Ishikawa (cell line): ENCODE results near the gene LUZP2.

Experiments used
- CEBPB ChIP-seq: IDR thresholded peaks from 2 replicates; pipeline ENCODE4 v1.6.1; 2012
- CREB1 ChIP-seq: IDR thresholded peaks from 2 replicates; pipeline ENCODE4 v1.6.1; 2012; ENCODE audit warnings: low read depth
- EGR1 ChIP-seq: IDR thresholded peaks from 2 replicates; pipeline ENCODE4 v1.6.1; 2012
- EP300 ChIP-seq: IDR thresholded peaks from 2 replicates; pipeline ENCODE4 v1.6.1; 2012; ENCODE audit warnings: borderline replicate concordance
- FOXM1 ChIP-seq: IDR thresholded peaks from 2 replicates; pipeline ENCODE4 v1.6.1; 2012; ENCODE audit warnings: low read depth, borderline replicate concordance
- NFIC ChIP-seq: IDR thresholded peaks from 2 replicates; pipeline ENCODE4 v1.6.1; 2012
- RAD21 ChIP-seq: IDR thresholded peaks from 2 replicates; pipeline ENCODE4 v1.6.1; 2012; ENCODE audit warnings: low read depth
- TAF1 ChIP-seq: IDR thresholded peaks from 2 replicates; pipeline ENCODE4 v1.6.1; 2012; ENCODE audit warnings: low read depth, mild to moderate bottlenecking
- TCF12 ChIP-seq: IDR thresholded peaks from 2 replicates; pipeline ENCODE4 v1.6.1; 2012; ENCODE audit warnings: low read depth
- TEAD4 ChIP-seq: IDR thresholded peaks from 2 replicates; pipeline ENCODE4 v1.6.1; 2012
- YY1 ChIP-seq: IDR thresholded peaks from 2 replicates; pipeline ENCODE4 v1.6.1; 2012; ENCODE audit warnings: low read depth
- ZBTB7A ChIP-seq: IDR thresholded peaks from 2 replicates; pipeline ENCODE4 v1.6.1; 2012; ENCODE audit warnings: low read depth
- TF ChIP-seq, protein P1 (sequence below): IDR thresholded peaks from 2 replicates; pipeline ENCODE4 v1.6.1; 2012; ENCODE audit warnings: low read depth, mild to moderate bottlenecking
- TF ChIP-seq, protein P2 (sequence below): IDR thresholded peaks from 2 replicates; pipeline ENCODE4 v1.6.1; 2012
- TF ChIP-seq, protein P3 (sequence below): IDR thresholded peaks from 2 replicates; pipeline ENCODE4 v1.6.1; 2012

LUZP2 gene

GRCh38 chr11:24963852-24964251, 467.0 kb downstream of the LUZP2 start:
- TF ChIP-seq CREB1 (no peak), RAD21 (no peak), TAF1 (no peak)
- TF ChIP-seq, protein P1, sequence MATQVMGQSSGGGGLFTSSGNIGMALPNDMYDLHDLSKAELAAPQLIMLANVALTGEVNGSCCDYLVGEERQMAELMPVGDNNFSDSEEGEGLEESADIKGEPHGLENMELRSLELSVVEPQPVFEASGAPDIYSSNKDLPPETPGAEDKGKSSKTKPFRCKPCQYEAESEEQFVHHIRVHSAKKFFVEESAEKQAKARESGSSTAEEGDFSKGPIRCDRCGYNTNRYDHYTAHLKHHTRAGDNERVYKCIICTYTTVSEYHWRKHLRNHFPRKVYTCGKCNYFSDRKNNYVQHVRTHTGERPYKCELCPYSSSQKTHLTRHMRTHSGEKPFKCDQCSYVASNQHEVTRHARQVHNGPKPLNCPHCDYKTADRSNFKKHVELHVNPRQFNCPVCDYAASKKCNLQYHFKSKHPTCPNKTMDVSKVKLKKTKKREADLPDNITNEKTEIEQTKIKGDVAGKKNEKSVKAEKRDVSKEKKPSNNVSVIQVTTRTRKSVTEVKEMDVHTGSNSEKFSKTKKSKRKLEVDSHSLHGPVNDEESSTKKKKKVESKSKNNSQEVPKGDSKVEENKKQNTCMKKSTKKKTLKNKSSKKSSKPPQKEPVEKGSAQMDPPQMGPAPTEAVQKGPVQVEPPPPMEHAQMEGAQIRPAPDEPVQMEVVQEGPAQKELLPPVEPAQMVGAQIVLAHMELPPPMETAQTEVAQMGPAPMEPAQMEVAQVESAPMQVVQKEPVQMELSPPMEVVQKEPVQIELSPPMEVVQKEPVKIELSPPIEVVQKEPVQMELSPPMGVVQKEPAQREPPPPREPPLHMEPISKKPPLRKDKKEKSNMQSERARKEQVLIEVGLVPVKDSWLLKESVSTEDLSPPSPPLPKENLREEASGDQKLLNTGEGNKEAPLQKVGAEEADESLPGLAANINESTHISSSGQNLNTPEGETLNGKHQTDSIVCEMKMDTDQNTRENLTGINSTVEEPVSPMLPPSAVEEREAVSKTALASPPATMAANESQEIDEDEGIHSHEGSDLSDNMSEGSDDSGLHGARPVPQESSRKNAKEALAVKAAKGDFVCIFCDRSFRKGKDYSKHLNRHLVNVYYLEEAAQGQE = no peak

GRCh38 chr11:24965748-24966147, 468.9 kb downstream of the LUZP2 start:
- TF ChIP-seq CEBPB (no peak), FOXM1 (no peak), YY1 (no peak), EP300 (no peak), TCF12 (no peak), CREB1 (no peak), TEAD4 (no peak), EGR1 (no peak), TAF1 (no peak), ZBTB7A (no peak)
- TF ChIP-seq, protein P1 = no peak
- TF ChIP-seq, protein P2, sequence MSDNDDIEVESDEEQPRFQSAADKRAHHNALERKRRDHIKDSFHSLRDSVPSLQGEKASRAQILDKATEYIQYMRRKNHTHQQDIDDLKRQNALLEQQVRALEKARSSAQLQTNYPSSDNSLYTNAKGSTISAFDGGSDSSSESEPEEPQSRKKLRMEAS = no peak
- TF ChIP-seq, protein P3, sequence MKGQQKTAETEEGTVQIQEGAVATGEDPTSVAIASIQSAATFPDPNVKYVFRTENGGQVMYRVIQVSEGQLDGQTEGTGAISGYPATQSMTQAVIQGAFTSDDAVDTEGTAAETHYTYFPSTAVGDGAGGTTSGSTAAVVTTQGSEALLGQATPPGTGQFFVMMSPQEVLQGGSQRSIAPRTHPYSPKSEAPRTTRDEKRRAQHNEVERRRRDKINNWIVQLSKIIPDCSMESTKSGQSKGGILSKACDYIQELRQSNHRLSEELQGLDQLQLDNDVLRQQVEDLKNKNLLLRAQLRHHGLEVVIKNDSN = no peak

GRCh38 chr11:25037431-25037830, 540.6 kb downstream of the LUZP2 start:
- TF ChIP-seq EGR1 (no peak), YY1 (no peak), RAD21 (no peak), TEAD4 (no peak), CREB1 (no peak)
- TF ChIP-seq, protein P3 = no peak
- TF ChIP-seq, protein P1 = no peak

- TF ChIP-seq YY1 (no peak), FOXM1 (no peak), CREB1 (no peak), TEAD4 (no peak), RAD21 (no peak)
- TF ChIP-seq, protein P3 = no peak
Measured at GRCh38 chr11:25038131-25038530, 541.3 kb downstream of the LUZP2 start.

DNA sequence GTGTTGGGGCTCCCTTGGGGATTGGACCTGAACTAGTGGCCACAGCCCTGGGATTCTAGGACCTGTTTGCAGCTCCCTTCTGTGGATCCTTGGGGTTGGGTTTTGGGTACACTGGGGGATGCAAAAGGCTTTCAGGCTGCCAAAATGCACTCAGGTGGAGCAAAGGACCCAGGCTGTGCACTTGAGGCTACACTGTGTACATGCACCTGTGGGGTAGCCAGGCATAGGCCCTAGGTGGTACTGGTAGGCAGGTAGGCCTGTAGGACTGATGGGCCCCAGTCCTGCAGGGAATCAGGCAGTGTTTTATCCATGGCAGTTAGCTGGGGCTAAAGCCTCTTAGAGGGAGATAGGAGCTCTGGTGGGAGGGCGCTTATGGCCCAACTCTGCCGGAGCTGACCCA, 542.3 kb downstream of the LUZP2 start:
- no peak for TF ChIP-seq TCF12
- no peak for TF ChIP-seq RAD21
- TF ChIP-seq, protein P2 = no peak
- TF ChIP-seq TEAD4 = no peak
- no peak for TF ChIP-seq CREB1
- TF ChIP-seq NFIC = no peak
- TF ChIP-seq CEBPB = no peak
- TF ChIP-seq EP300 = no peak
- no peak for TF ChIP-seq EGR1
- TF ChIP-seq TAF1 = no peak
